ENCODE results near the gene NGRN.
A peak's percentile ranks its signal among the peaks of the same experiment; 100 is the strongest.

NGRN gene

GRCh38 chr15:90286678-90287077 lies 21.2 kb downstream of the NGRN start:
- TF ChIP-seq, protein P1, sequence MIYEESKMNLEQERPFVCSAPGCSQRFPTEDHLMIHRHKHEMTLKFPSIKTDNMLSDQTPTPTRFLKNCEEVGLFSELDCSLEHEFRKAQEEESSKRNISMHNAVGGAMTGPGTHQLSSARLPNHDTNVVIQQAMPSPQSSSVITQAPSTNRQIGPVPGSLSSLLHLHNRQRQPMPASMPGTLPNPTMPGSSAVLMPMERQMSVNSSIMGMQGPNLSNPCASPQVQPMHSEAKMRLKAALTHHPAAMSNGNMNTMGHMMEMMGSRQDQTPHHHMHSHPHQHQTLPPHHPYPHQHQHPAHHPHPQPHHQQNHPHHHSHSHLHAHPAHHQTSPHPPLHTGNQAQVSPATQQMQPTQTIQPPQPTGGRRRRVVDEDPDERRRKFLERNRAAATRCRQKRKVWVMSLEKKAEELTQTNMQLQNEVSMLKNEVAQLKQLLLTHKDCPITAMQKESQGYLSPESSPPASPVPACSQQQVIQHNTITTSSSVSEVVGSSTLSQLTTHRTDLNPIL (CRISPR knock-in tag; IDR thresholded peaks at IDR 0.05; ENCODE audit: low read depth): no peak
- TF ChIP-seq ZFP30 (CRISPR knock-in tag; IDR thresholded peaks at IDR 0.05) (no peak), ESRRG (CRISPR knock-in tag; IDR thresholded peaks at IDR 0.05) (no peak)
- ATAC-seq: peak; percentile 85

GRCh38 chr15:90287101-90287500 lies 21.6 kb downstream of the NGRN start:
- TF ChIP-seq ZC3H10 (CRISPR knock-in tag; IDR thresholded peaks at IDR 0.05): no peak
- TF ChIP-seq ZNF565 (CRISPR knock-in tag; conservative IDR thresholded peaks at IDR 0.05; ENCODE audit: low read depth): no peak
- ATAC-seq: no peak; the same call in 2 of the 3 replicates

- ATAC-seq: no peak
- TF ChIP-seq GLIS3 (CRISPR knock-in tag; IDR thresholded peaks at IDR 0.05) (no peak), TOX (CRISPR knock-in tag; IDR thresholded peaks at IDR 0.05; ENCODE audit: borderline replicate concordance) (no peak), ZC3H10 (CRISPR knock-in tag; IDR thresholded peaks at IDR 0.05) (no peak), CSDC2 (CRISPR knock-in tag; IDR thresholded peaks at IDR 0.05) (no peak), RARB (CRISPR knock-in tag; IDR thresholded peaks at IDR 0.05) (no peak), BACH2 (CRISPR knock-in tag; IDR thresholded peaks at IDR 0.05; ENCODE audit: borderline replicate concordance) (no peak), SNAI2 (CRISPR knock-in tag; IDR thresholded peaks at IDR 0.05) (no peak), ISL1 (CRISPR knock-in tag; IDR thresholded peaks at IDR 0.05) (no peak), POU6F1 (CRISPR knock-in tag; IDR thresholded peaks at IDR 0.05; ENCODE audit: borderline replicate concordance, low read depth) (no peak), ESRRG (CRISPR knock-in tag; IDR thresholded peaks at IDR 0.05) (no peak), TCF4 (CRISPR knock-in tag; IDR thresholded peaks at IDR 0.05; ENCODE audit: borderline replicate concordance) (no peak), ZNF565 (CRISPR knock-in tag; conservative IDR thresholded peaks at IDR 0.05; ENCODE audit: low read depth) (no peak), ZFP30 (CRISPR knock-in tag; IDR thresholded peaks at IDR 0.05) (no peak), ZNF8 (CRISPR knock-in tag; IDR thresholded peaks at IDR 0.05) (no peak), ZNF70 (CRISPR knock-in tag; IDR thresholded peaks at IDR 0.05) (no peak)
- TF ChIP-seq, protein P1 (CRISPR knock-in tag; IDR thresholded peaks at IDR 0.05; ENCODE audit: low read depth): no peak
- TF ChIP-seq, protein P2, sequence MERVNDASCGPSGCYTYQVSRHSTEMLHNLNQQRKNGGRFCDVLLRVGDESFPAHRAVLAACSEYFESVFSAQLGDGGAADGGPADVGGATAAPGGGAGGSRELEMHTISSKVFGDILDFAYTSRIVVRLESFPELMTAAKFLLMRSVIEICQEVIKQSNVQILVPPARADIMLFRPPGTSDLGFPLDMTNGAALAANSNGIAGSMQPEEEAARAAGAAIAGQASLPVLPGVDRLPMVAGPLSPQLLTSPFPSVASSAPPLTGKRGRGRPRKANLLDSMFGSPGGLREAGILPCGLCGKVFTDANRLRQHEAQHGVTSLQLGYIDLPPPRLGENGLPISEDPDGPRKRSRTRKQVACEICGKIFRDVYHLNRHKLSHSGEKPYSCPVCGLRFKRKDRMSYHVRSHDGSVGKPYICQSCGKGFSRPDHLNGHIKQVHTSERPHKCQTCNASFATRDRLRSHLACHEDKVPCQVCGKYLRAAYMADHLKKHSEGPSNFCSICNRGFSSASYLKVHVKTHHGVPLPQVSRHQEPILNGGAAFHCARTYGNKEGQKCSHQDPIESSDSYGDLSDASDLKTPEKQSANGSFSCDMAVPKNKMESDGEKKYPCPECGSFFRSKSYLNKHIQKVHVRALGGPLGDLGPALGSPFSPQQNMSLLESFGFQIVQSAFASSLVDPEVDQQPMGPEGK (CRISPR knock-in tag; IDR thresholded peaks at IDR 0.05; ENCODE audit: borderline replicate concordance): no peak
These were observed 22.5 kb downstream of the NGRN start for GRCh38 chr15:90287946-90288345.

DNA sequence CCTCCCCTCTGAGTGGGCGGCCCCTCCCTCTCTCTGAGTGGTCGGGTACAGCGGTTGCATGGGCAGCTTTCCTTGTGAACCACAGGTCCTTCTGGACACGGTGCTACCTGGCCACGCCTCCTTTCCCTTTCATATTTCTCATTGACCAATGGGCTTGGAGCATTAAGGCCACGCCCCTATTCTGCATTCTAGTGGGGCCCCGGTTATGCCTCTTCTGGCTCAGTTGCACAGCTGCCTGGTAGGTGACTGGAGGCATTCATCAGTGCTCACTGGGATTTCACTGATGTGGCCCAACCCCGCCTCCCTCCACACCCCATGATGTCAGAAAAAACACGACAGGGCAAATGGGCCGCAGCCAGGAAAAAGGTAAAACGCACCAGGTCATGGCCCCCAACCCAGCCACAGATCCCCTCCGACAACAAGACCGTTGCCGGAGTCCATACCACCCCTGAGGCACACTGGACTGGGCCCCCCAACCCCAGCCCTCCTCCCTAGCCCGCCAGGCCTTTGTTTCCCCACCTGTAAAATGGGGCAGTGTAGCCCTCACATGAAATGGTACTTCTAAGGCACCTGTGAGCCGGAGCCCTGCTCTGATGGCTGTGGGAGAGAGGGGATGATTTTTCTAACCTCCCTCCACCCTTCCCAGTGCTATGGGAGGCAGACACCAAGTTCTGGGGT lies 26.3 kb downstream of the NGRN start:
- TF ChIP-seq POU6F1 (CRISPR knock-in tag; IDR thresholded peaks at IDR 0.05; ENCODE audit: borderline replicate concordance, low read depth): no peak
- no peak for TF ChIP-seq ZC3H10 (CRISPR knock-in tag; IDR thresholded peaks at IDR 0.05)
- no peak for TF ChIP-seq ZNF70 (CRISPR knock-in tag; IDR thresholded peaks at IDR 0.05)
- no peak for TF ChIP-seq TCF4 (CRISPR knock-in tag; IDR thresholded peaks at IDR 0.05; ENCODE audit: borderline replicate concordance)
- TF ChIP-seq, protein P2 (CRISPR knock-in tag; IDR thresholded peaks at IDR 0.05; ENCODE audit: borderline replicate concordance): no peak
- no peak for TF ChIP-seq ZFP3 (CRISPR knock-in tag; IDR thresholded peaks at IDR 0.05)
- TF ChIP-seq OSR1 (CRISPR knock-in tag; IDR thresholded peaks at IDR 0.05): no peak
- no peak for TF ChIP-seq CSDC2 (CRISPR knock-in tag; IDR thresholded peaks at IDR 0.05)
- no peak for TF ChIP-seq SNAI2 (CRISPR knock-in tag; IDR thresholded peaks at IDR 0.05)
- no peak for TF ChIP-seq ESRRG (CRISPR knock-in tag; IDR thresholded peaks at IDR 0.05)
- TF ChIP-seq, protein P3, sequence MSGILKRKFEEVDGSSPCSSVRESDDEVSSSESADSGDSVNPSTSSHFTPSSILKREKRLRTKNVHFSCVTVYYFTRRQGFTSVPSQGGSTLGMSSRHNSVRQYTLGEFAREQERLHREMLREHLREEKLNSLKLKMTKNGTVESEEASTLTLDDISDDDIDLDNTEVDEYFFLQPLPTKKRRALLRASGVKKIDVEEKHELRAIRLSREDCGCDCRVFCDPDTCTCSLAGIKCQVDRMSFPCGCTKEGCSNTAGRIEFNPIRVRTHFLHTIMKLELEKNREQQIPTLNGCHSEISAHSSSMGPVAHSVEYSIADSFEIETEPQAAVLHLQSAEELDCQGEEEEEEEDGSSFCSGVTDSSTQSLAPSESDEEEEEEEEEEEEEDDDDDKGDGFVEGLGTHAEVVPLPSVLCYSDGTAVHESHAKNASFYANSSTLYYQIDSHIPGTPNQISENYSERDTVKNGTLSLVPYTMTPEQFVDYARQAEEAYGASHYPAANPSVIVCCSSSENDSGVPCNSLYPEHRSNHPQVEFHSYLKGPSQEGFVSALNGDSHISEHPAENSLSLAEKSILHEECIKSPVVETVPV (CRISPR knock-in tag; IDR thresholded peaks at IDR 0.05): no peak
- no peak for ATAC-seq

DNA sequence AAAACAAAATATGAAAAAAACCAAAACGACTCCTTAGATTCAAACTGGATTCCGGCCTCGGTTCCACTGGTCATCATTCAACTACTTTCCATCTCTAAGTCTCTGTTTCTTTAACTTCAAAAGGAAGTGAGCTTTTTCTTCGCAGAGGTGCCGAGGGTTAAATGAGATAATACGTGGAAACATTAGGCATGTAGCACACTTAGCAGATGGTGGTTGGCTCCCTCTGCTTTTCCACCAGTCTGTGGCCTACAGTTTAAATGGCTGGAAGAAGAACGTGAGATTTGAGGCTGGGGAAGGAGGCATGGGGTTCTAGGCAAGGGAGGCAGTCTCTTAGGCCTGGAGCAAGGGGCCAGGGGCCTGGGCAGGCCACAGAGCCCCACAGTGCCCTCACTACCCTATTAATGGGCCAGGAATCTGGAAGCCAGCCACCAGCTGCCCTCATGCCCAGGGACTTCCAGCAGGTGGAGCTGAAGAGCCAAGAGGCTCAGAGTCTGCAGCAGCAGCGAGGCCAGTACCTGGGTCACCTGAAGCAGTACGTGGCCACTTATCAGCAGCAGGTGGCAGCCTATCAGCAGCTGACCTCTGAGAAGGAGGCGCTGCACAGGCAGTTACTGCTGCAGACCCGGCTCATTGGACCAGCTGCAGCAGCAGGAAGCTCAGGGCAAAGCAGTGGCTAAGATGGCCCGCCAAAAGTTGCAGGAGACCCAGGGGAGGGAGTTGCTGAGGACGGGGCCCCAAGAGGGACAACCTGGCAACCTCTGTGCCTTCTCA lies 27.8 kb downstream of the NGRN start:
- peak; percentile 56 for ATAC-seq

All from SK-N-SH treated with all-trans-retinoic acid at 6 μM for 48 hours (cell line).